ENCODE results near the gene KATNIP.

KATNIP gene

DNA sequence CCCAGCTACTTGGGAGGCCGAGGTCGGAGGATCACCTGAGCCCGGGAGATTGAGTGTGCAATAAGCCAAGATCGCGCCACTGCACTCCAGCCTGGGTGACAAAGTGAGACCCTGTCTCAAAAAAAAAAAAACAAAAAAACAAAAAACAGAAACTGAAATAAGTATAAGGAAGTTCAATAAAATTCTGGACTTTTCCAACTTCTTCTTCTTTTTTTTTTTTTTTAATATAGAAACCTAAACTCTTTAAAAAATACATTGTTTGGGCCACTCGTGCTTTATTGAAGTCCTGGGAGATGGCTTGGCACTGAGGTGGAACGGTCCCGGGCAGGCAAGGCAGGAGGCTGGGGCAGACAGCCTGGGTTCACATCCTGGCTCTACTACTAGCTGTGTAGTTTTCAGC, 36.8 kb downstream of the KATNIP start:
- DNase-seq: no peak

DNA sequence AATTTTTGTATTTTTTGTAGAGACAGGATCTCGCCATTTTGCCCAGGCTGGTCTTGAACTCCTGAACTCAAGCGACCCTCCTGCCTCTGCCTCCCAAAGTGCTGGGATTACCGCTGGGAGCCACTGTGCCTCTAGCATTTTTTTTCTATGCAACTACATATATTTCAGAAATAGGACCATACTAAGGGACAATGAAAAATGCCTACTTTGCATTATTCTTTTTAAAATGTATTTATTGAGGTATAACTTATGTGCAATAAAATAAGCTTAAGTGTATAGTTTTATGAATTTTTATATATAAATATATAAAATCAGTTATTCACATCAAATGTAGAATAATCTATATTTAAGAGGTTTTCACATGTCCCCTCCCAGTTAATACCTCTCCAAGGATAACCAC, 38.1 kb downstream of the KATNIP start:
- no peak for DNase-seq

DNA sequence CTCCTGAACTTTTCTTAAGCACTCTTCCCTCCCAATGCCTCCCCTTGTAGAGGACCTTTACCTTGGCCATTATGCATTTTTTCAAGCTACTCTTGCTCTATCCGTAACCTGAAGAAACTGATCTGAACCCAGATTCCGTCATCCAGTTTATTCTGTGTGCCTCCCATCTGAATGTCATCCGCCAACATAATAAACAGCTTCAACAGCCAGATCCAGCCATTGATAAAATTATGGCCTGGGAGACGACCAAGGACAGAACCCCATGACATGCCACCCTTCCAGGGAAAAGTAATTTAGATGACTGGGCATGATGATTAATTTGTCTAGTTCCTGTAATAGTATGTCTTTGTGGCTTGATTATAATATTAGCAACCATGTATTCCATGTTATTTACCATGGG, 41.9 kb downstream of the KATNIP start:
- no peak for DNase-seq

DNA sequence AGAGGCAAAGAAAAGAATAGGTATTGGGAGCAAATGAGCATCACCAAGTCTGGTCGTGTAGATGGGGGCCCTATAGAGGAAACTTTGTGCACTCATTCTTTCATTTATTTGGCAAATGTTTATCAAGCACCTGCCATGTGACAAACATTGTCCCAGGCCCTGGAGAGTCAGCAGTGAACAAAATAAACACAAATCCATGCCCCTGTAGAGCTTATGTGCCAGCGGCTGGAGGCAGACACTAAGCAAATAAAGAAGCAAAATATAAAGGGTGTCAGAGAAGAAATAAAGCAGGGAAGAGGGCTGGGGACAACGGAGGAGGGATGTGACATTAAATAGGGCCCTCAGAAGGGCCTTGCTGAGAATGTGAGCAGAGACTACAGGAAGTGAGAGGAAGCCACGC, 45.5 kb downstream of the KATNIP start:
- no peak for DNase-seq

DNA sequence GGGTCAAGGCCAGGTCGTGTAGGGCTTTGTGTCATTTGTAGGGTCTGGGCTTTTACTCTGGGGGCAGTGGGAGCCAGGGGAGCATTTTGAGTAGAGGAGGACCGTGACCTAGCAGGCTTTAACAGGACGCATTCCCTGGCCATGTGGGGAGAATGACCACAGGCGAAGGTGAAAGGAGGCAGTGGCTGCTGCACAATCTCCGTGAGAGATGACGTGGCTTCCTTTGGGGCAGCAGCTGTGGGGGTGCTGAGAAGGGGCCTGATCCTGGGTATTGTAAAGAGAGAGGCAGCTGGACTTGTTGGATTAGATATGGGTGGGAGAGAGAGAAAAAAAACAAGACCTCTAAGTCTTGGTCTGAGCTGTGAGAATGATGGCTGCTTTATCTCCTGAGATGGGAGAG, 46.0 kb downstream of the KATNIP start:
- DNase-seq: no peak

DNA sequence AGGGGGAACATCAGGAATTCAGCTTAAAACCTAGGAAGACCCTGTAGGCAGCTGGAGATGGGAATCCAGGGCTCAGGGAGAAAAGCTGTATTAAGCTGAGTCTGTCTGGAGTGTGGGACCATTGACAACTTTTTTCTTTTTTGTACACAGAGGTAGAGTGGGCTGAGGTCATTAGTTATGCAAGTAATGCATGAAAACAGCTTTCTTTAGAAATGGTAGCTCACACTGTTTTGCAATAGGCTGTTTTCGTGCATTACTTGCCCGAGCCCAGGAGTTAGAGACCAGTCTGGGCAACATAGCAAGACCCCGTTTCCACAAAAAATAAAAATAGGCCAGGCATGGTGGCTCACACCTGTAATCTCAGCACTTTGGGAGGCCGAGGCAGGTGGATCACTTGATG, 46.5 kb downstream of the KATNIP start:
- no peak for DNase-seq

DNA sequence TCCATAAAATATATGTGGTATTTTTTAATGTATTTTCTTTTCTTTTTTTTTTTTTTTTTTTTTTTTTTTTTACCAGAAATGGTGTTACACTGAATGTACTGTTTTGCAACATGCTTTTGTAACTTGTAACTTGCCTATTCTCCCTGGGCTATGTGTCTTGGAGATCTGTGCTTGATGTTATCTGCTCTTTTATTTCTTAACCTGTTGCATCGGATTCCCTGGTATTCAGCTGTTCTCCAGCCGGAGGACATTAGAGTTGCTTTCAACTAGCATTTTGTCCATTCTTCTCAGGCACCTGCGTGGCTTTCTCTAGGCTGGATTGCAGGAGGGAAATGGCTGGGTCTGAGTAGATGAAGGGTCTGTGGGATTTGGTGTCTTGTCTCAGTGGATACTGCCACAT, 47.4 kb downstream of the KATNIP start:
- no peak for DNase-seq

DNA sequence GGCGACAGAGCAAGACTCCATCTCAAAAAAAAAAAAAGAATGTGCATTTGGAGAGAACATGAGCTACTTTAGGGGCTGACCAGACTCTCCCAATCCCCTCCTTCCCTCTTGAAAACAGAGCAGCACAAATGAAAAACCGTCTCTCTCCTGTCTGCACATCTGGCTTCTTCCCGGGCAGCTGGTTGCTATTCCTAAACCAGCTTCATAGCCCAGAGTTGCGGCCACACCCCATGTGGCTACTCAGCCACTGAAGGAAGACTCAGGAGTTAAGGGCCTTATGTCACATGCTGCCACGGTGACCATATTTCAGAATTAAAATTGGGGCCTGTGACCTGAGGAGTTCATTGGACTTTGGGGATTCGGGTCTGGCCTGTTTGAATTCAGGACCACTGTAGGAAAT, 48.3 kb downstream of the KATNIP start:
- no peak for DNase-seq

DNA sequence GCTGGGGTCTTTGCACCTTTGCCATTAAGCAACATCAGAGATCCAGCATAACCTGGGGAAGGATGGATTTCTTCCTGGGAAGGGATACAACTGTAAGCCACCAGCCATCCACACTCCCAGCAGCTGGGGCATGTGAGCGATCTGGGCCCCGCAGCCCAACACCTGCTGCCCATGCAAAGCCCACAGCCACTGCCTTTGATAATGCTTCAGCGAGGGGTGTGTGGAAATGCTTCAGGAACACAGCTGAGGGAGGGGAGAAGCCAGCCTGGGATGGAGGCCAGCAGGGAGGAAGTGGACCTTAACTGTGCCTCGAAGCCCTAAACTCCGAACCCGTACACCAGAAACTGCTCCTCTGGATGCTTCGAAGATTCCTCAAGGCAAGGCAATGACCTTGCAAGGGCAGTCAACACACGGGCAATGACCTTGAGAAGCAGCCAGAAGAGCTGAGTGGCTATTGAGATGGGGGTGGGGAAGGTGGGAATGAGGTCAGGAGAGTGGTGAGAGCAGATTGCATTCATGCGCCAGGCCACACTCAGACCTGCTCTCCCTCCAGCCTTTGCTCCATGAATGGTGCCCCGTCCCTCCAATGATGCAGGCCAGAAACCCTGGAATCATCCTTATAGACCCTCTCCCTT, 49.1 kb downstream of the KATNIP start:
- DNase-seq: no peak

DNA sequence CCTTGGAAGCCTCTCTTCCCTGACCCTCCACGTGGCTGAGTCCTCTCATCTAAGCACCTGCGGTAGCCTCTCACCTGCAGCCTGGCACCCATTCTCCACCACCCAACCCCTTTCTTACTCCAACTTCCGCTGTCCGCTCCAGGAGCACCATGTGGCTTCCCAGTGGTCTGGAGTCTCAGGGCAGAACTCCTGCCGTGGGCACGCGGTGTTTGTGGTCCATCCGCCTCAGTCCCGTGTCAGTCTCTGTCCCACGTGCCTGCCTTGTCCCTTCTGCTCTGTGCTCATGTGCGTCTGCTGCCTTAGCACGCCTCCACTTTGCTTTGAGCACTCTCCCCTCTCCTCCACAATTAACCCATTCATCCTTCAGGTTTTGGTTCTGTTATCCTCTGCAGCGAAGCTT, 49.7 kb downstream of the KATNIP start:
- no peak for DNase-seq
